Measurements from ENCODE around the gene CHID1. TPM values are rescaled to one million over a fixed set of nuclear protein-coding genes. Genes with fewer than 3 reads are reported as not detected.

Gene CHID1
- total RNA-seq, 1 donor: 35.1 TPM

GRCh38 chr11:858762-859339, 51.8 kb downstream of the CHID1 start:
- DNase-seq (ENCODE audit: low read depth): no peak
- TF ChIP-seq CTCF (IDR thresholded peaks at IDR 0.05; ENCODE audit: insufficient read depth, low read length): no peak
- H3K4me3 ChIP-seq (ENCODE audit: low read depth, low read length): no peak overlapping the region

- no peak overlapping the region for H3K4me3 ChIP-seq (ENCODE audit: low read depth, low read length)
- DNase-seq (ENCODE audit: low read depth): no peak
- TF ChIP-seq CTCF (IDR thresholded peaks at IDR 0.05; ENCODE audit: insufficient read depth, low read length): no peak
Measured at GRCh38 chr11:858053-858761, 52.4 kb downstream of the CHID1 start.

- DNase-seq (ENCODE audit: low read depth): no peak
- no peak overlapping the region for H3K4me3 ChIP-seq (ENCODE audit: low read depth, low read length)
- no peak for TF ChIP-seq CTCF (IDR thresholded peaks at IDR 0.05; ENCODE audit: insufficient read depth, low read length)
Measured at GRCh38 chr11:856397-856796, 54.2 kb downstream of the CHID1 start.

GRCh38 chr11:855796-856195, 54.8 kb downstream of the CHID1 start:
- DNase-seq (ENCODE audit: low read depth): no peak
- no peak overlapping the region for H3K4me3 ChIP-seq (ENCODE audit: low read depth, low read length)
- no peak for TF ChIP-seq CTCF (IDR thresholded peaks at IDR 0.05; ENCODE audit: insufficient read depth, low read length)

GRCh38 chr11:855330-855674, 55.3 kb downstream of the CHID1 start:
- DNase-seq (ENCODE audit: low read depth): no peak
- no peak for TF ChIP-seq CTCF (IDR thresholded peaks at IDR 0.05; ENCODE audit: insufficient read depth, low read length)
- H3K4me3 ChIP-seq (ENCODE audit: low read depth, low read length): no peak overlapping the region

- no peak for TF ChIP-seq CTCF (IDR thresholded peaks at IDR 0.05; ENCODE audit: insufficient read depth, low read length)
- DNase-seq (ENCODE audit: low read depth): no peak
- no peak overlapping the region for H3K4me3 ChIP-seq (ENCODE audit: low read depth, low read length)
Measured at GRCh38 chr11:854601-855329, 55.8 kb downstream of the CHID1 start.
